Lower lobe of right lung (tissue), 2 donors: ENCODE measurements around the gene TRIM9. TPM values are rescaled to one million over a fixed set of nuclear protein-coding genes. Genes with fewer than 3 reads are reported as not detected.

ENCODE experiments used
- ATAC-seq, 2 donors: fragments of 200-7000 bp; cut with Tn5 transposase; one replicate each; pipeline ENCODE4 v1.9.1; 2020 to 2022; ENCODE audit warnings: mild to moderate bottlenecking in 2 of 2, moderate library complexity in 2 of 2
- DNase-seq: peaks from one replicate; pipeline ENCODE4 v3.0.0-alpha.2; 2020
- H3K27ac ChIP-seq: fragments of 200-600 bp; one replicate; pipeline ENCODE4 v1.8.0; 2022
- H3K27me3 ChIP-seq: fragments of 200-600 bp; one replicate; pipeline ENCODE4 v1.8.0; 2022; ENCODE audit warnings: low read depth
- H3K36me3 ChIP-seq: fragments of 200-600 bp; one replicate; pipeline ENCODE4 v1.8.0; 2022; ENCODE audit warnings: mild to moderate bottlenecking
- H3K4me1 ChIP-seq: fragments of 200-600 bp; one replicate; pipeline ENCODE4 v1.8.0; 2022
- H3K4me3 ChIP-seq: fragments of 200-600 bp; one replicate; pipeline ENCODE4 v1.8.0; 2022; ENCODE audit warnings: mild to moderate bottlenecking
- H3K9me3 ChIP-seq: fragments of 200-600 bp; one replicate; pipeline ENCODE4 v1.8.0; 2022
- CTCF ChIP-seq: fragments of 200-600 bp; IDR thresholded peaks from one replicate; pipeline ENCODE4 v1.8.0; 2022; ENCODE audit warnings: antibody characterized with exemption, mild to moderate bottlenecking
- intact Hi-C: fragments of 100-400 bp; cut with DNase I; formaldehyde crosslinking; loops from one replicate; pipeline ENCODE4 v1.11.0; 2022
- total RNA-seq: library from RNA; stranded (reverse); fragmentation: NEBNext Ultra II Directional; extraction: Animal tissue kit (Norgen Biotek cat#: 25700); gene quantifications from one replicate; pipeline ENCODE4 v1.2.1, GENCODE V29; 2021
- donor health status: DM: no; HTN: yes; CAD: no; lungs with severe emphysema.

The TRIM9 gene
- total RNA-seq, 1 donor from 2014 or later, result 0.92 TPM

- intact Hi-C loops, result no loop called here
- Histone ChIP-seq H3K4me1 (no peaks in the 10 kb centered on the region), H3K27ac (no peak overlapping the region), H3K4me3 (no peak overlapping the region), H3K27me3 (no peaks in the 10 kb centered on the region), H3K9me3 (no peaks in the 10 kb centered on the region), H3K36me3 (no peaks in the 10 kb centered on the region)
- ATAC-seq, result no peak
- DNase-seq, result no peak
- TF ChIP-seq CTCF, result no peak
Measured at GRCh38 chr14:51056421-51056820, 38.5 kb downstream of the TRIM9 start.

DNA sequence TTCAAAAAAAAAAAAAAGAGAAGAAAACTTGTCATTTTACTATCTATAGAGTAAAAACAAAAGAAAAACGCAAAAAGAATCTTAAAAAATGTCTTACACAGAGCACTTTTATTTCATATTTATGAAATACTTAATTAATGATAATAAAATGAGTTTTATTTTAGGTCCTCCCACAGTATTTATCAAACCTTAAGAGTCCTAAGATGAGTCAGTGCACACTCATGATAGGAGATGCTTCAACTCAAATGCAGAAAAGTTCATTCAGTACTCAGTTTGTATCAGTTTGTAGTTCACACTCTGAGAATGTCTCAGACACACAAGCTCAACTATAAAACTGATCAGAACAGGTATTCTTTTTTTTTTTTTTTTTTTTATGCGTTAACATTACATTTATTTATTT is 41.7 kb downstream of the TRIM9 start:
- Histone ChIP-seq H3K27ac (no peak overlapping the region), H3K4me1 (no peaks in the 10 kb centered on the region), H3K9me3 (no peaks in the 10 kb centered on the region), H3K4me3 (no peak overlapping the region), H3K36me3 (no peaks in the 10 kb centered on the region), H3K27me3 (no peaks in the 10 kb centered on the region)
- intact Hi-C loops, result loop anchor here (5.0 kb wide), 1 partner anchor 139 kb away; no protein-coding TSS in a partner anchor
- DNase-seq, result no peak
- no peak for ATAC-seq
- TF ChIP-seq CTCF, result no peak

- no peaks in the 10 kb centered on the region for H3K27me3 ChIP-seq
- H3K4me1 ChIP-seq, result no peaks in the 10 kb centered on the region
- no peaks in the 10 kb centered on the region for H3K9me3 ChIP-seq
- no peak overlapping the region for H3K27ac ChIP-seq
- ATAC-seq, result no peak
- no peaks in the 10 kb centered on the region for H3K36me3 ChIP-seq
- no peak overlapping the region for H3K4me3 ChIP-seq
- DNase-seq, result no peak
- intact Hi-C loops, result no loop called here
- no peak for TF ChIP-seq CTCF
Measured at GRCh38 chr14:51044961-51045360, 49.9 kb downstream of the TRIM9 start.

- Histone ChIP-seq H3K36me3 (no peaks in the 10 kb centered on the region), H3K9me3 (no peaks in the 10 kb centered on the region), H3K27ac (no peak overlapping the region), H3K4me1 (no peaks in the 10 kb centered on the region), H3K4me3 (no peak overlapping the region), H3K27me3 (no peaks in the 10 kb centered on the region)
- intact Hi-C loops, result no loop called here
- TF ChIP-seq CTCF, result no peak
- DNase-seq (no peak), ATAC-seq (no peak)
Measured at GRCh38 chr14:51041883-51042282, 53.0 kb downstream of the TRIM9 start.

GRCh38 chr14:51041108-51041531 is 53.8 kb downstream of the TRIM9 start:
- no peak overlapping the region for H3K27ac ChIP-seq
- no peaks in the 10 kb centered on the region for H3K27me3 ChIP-seq
- intact Hi-C loops, result no loop called here
- DNase-seq, result no peak
- H3K4me1 ChIP-seq, result no peaks in the 10 kb centered on the region
- no peaks in the 10 kb centered on the region for H3K9me3 ChIP-seq
- no peak for TF ChIP-seq CTCF
- H3K36me3 ChIP-seq, result no peaks in the 10 kb centered on the region
- no peak overlapping the region for H3K4me3 ChIP-seq
- no peak for ATAC-seq

GRCh38 chr14:51039252-51039651 is 55.7 kb downstream of the TRIM9 start:
- DNase-seq, result no peak
- ATAC-seq, result no peak
- H3K27ac ChIP-seq, result no peak overlapping the region
- H3K4me1 ChIP-seq, result no peaks in the 10 kb centered on the region
- no peak overlapping the region for H3K4me3 ChIP-seq
- H3K27me3 ChIP-seq, result no peaks in the 10 kb centered on the region
- TF ChIP-seq CTCF, result no peak
- no peaks in the 10 kb centered on the region for H3K36me3 ChIP-seq
- intact Hi-C loops, result no loop called here
- no peaks in the 10 kb centered on the region for H3K9me3 ChIP-seq
